Head of caudate nucleus (tissue), 42 donors: ENCODE data around the gene TEX2.
"Not testable (repeated sequence)": the region's sequence is repeated elsewhere in the genome, so short reads cannot be mapped to it uniquely, and the experiment has no call there.

Source experiments
- DNase-seq, 42 donors: peaks; one replicate each; pipeline versions ENCODE4 v3.0.0 to v3.0.0-alpha.2; 2020 to 2021; ENCODE audit warnings: mixed read lengths in 7 of 42
- intact Hi-C: fragments of 100-400 bp; cut with DNase I; formaldehyde crosslinking; loops from one replicate; pipeline ENCODE4 v1.15.0; 2022

Gene TEX2

GRCh38 chr17:64218066-64218465, 45.0 kb downstream of the TEX2 start:
- DNase-seq, result no peak
- intact Hi-C loops, result no loop called here

- DNase-seq, result peak in 16 of 42 donors; percentile 12 to 73 (median 38)
- intact Hi-C loops, result no loop called here
These were observed 45.8 kb downstream of the TEX2 start for GRCh38 chr17:64217249-64217691.

GRCh38 chr17:64216338-64217248, 46.5 kb downstream of the TEX2 start:
- intact Hi-C loops, result no loop called here
- DNase-seq, result peak in 1 of 42 donors; percentile 23

GRCh38 chr17:64216000-64216337, 47.1 kb downstream of the TEX2 start:
- intact Hi-C loops, result no loop called here
- DNase-seq, result no peak

- intact Hi-C loops, result loop anchor here (5.0 kb wide), 1 partner anchor 47 kb away; the partner anchor contains the start of gene TEX2
- DNase-seq, result no peak
These were observed 48.1 kb downstream of the TEX2 start for GRCh38 chr17:64214950-64215349.

- DNase-seq, result no peak
- intact Hi-C loops, result loop anchor here (5.0 kb wide), 1 partner anchor 48 kb away; the partner anchor contains the start of gene TEX2
These were observed 48.9 kb downstream of the TEX2 start for GRCh38 chr17:64213995-64214811.

GRCh38 chr17:64212122-64212521, 50.9 kb downstream of the TEX2 start:
- intact Hi-C loops, result loop anchor here (5.0 kb wide), 1 partner anchor 50 kb away; the partner anchor contains the start of gene TEX2
- DNase-seq, result no peak

GRCh38 chr17:64209983-64210382, 53.1 kb downstream of the TEX2 start:
- DNase-seq, result peak in 26 of 42 donors; percentile 17 to 86 (median 58)
- intact Hi-C loops, result loop anchor here (5.0 kb wide), 1 partner anchor 52 kb away; the partner anchor contains the start of gene TEX2

GRCh38 chr17:64209356-64209941, 53.6 kb downstream of the TEX2 start:
- DNase-seq, result no peak
- intact Hi-C loops, result no loop called here

GRCh38 chr17:64208656-64209055, 54.4 kb downstream of the TEX2 start:
- DNase-seq, result peak in 1 of 42 donors; percentile 0
- intact Hi-C loops, result not testable (repeated sequence)

- no peak for DNase-seq
- intact Hi-C loops, result no loop called here
These were observed 57.3 kb downstream of the TEX2 start for GRCh38 chr17:64205804-64206203.

- intact Hi-C loops, result loop anchor here (5.0 kb wide), 1 partner anchor 56 kb away; no protein-coding TSS in a partner anchor
- DNase-seq, result no peak
These were observed 59.4 kb downstream of the TEX2 start for GRCh38 chr17:64203630-64204029.

GRCh38 chr17:64202683-64203344, 60.2 kb downstream of the TEX2 start:
- intact Hi-C loops, result loop anchor here (5.0 kb wide), 1 partner anchor 56 kb away; no protein-coding TSS in a partner anchor

GRCh38 chr17:64200080-64201032, 62.7 kb downstream of the TEX2 start:
- intact Hi-C loops, result loop anchor here (5.0 kb wide), 1 partner anchor 53 kb away; no protein-coding TSS in a partner anchor
- peak in 1 of 42 donors; percentile 33 for DNase-seq

More at GRCh38 chr17:64202683-64203344, 60.2 kb downstream of the TEX2 start:
- peak; percentile 45 to 91 (median 78) for DNase-seq

GRCh38 chr17:64198331-64199090, 64.5 kb downstream of the TEX2 start:
- intact Hi-C loops, result no loop called here
- no peak for DNase-seq

- intact Hi-C loops, result no loop called here
- peak in 5 of 42 donors; percentile 22 to 69 (median 45) for DNase-seq
These were observed 66.5 kb downstream of the TEX2 start for GRCh38 chr17:64196601-64197000.

GRCh38 chr17:64193561-64193960, 69.5 kb downstream of the TEX2 start:
- intact Hi-C loops, result no loop called here
- DNase-seq, result no peak
